Measurements from ENCODE around the gene MRPL41. TPM values are rescaled to one million over a fixed set of nuclear protein-coding genes. Genes with fewer than 3 reads are reported as not detected.

Gene MRPL41
- total RNA-seq, 1 experiment from 2014 or later, result 66.6 TPM

DNA sequence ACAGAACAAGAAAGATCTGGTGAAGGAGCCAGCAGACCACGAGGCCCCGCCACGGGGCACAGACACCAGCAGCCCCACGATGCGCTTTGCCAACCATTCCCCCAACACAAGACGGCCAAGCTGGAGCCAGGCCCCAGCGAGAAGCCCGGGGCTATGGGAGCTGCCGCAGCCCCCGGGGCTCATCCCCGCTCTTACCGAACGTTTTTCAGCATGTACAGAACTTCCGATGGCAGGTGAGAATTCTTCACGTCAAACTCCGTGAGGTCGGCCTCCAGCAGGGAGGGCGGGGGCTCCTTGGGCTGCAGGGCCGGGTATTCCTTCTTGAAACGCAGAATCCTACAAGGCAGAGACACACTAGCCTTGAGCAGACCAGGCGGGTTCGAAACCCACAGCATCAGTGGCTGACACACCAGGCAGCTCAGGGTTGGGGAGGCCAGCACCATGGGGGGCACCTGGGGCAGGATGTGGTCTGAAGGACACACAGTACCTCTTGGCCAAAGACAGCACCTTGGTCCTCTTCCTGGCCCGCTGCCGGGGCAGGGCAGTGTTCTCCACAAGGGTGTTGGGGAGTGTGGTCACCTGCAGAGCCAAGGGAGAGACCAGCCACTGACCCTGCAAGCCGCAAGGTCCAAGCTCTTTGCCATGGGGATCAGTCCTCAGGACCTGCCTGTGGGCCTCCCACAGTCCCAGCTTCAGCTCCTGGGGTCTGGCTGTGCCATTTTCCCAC, 8.3 kb upstream of the MRPL41 start:
- POLR2A ChIA-PET (ENCODE audit: low non-redundant PET), result no interaction called here
- Histone ChIP-seq H3K27me3 (replicated peaks; ENCODE audit: insufficient read depth, low read depth, low read length, poor library complexity) (no peaks in the 10 kb centered on the region), H3K27ac (ENCODE audit: low read depth, low read length, poor library complexity, severe bottlenecking) (no peak overlapping the region), H3K36me3 (ENCODE audit: insufficient read depth, low read length, poor library complexity, severe bottlenecking) (no peaks in the 10 kb centered on the region), H3K4me3 (ENCODE audit: low read depth, low read length, poor library complexity, severe bottlenecking) (no peak overlapping the region), H3K9me3 (ENCODE audit: low read depth, low read length, poor library complexity, severe bottlenecking) (no peaks in the 10 kb centered on the region), H3K4me1 (ENCODE audit: insufficient read depth, low read length, poor library complexity, severe bottlenecking) (peaks cover 5% of the 10 kb centered on the region)
- TF ChIP-seq EZH2 (IDR thresholded peaks at IDR 0.05; ENCODE audit: borderline replicate concordance, low read depth, low read length, poor library complexity, severe bottlenecking), result no peak
- TF ChIP-seq, protein P1, sequence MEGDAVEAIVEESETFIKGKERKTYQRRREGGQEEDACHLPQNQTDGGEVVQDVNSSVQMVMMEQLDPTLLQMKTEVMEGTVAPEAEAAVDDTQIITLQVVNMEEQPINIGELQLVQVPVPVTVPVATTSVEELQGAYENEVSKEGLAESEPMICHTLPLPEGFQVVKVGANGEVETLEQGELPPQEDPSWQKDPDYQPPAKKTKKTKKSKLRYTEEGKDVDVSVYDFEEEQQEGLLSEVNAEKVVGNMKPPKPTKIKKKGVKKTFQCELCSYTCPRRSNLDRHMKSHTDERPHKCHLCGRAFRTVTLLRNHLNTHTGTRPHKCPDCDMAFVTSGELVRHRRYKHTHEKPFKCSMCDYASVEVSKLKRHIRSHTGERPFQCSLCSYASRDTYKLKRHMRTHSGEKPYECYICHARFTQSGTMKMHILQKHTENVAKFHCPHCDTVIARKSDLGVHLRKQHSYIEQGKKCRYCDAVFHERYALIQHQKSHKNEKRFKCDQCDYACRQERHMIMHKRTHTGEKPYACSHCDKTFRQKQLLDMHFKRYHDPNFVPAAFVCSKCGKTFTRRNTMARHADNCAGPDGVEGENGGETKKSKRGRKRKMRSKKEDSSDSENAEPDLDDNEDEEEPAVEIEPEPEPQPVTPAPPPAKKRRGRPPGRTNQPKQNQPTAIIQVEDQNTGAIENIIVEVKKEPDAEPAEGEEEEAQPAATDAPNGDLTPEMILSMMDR (conservative IDR thresholded peaks at IDR 0.05; ENCODE audit: low read depth, low read length), result no peak
- BruUV-seq (replicated peaks), result no TSS peak
- DNase-seq (ENCODE audit: low spot score), result no peak
- CTCF ChIA-PET, result no interaction called here
- intact Hi-C loops (cut with micrococcal nuclease; ENCODE audit: unreplicated experiment), result no loop called here

DNA sequence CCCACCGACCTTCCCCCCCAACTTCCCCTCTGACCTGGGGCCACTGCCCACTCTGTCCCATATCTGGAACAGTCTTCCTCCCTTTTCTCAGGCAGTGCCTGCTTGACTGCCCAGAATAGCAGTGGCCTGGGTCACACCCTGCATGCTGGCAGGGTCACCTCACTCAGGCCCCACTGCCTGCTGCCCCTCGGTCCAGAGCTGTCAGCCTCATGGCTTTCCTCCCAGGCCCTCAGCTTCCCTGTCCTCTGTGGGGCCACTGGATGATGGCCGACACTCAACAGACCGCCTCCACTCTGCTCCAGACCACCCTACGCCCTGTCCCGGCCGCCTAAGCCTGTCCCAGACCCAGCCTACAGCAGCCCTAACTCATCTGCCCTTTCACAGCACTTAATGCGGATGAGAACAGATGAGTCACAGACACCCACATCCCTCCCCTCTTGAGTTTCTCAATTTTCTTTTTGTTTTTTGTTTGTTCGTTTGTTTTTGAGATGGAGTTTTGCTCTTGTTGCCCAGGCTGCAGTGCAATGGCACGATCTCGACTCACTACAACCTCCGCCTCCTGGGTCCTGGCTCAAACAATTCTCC, 7.4 kb upstream of the MRPL41 start:
- Histone ChIP-seq H3K9me3 (ENCODE audit: low read depth, low read length, poor library complexity, severe bottlenecking) (no peaks in the 10 kb centered on the region), H3K27me3 (replicated peaks; ENCODE audit: insufficient read depth, low read depth, low read length, poor library complexity) (no peaks in the 10 kb centered on the region), H3K4me3 (ENCODE audit: low read depth, low read length, poor library complexity, severe bottlenecking) (no peak overlapping the region), H3K4me1 (ENCODE audit: insufficient read depth, low read length, poor library complexity, severe bottlenecking) (peaks cover 5% of the 10 kb centered on the region), H3K27ac (ENCODE audit: low read depth, low read length, poor library complexity, severe bottlenecking) (no peak overlapping the region), H3K36me3 (ENCODE audit: insufficient read depth, low read length, poor library complexity, severe bottlenecking) (no peaks in the 10 kb centered on the region)
- BruUV-seq (replicated peaks), result no TSS peak
- ChIA-PET POLR2A (ENCODE audit: low non-redundant PET) (no interaction called here), CTCF (no interaction called here)
- TF ChIP-seq, protein P1 (conservative IDR thresholded peaks at IDR 0.05; ENCODE audit: low read depth, low read length), result no peak
- TF ChIP-seq EZH2 (IDR thresholded peaks at IDR 0.05; ENCODE audit: borderline replicate concordance, low read depth, low read length, poor library complexity, severe bottlenecking), result no peak
- no peak for DNase-seq (ENCODE audit: low spot score)
- intact Hi-C loops (cut with micrococcal nuclease; ENCODE audit: unreplicated experiment), result no loop called here

DNA sequence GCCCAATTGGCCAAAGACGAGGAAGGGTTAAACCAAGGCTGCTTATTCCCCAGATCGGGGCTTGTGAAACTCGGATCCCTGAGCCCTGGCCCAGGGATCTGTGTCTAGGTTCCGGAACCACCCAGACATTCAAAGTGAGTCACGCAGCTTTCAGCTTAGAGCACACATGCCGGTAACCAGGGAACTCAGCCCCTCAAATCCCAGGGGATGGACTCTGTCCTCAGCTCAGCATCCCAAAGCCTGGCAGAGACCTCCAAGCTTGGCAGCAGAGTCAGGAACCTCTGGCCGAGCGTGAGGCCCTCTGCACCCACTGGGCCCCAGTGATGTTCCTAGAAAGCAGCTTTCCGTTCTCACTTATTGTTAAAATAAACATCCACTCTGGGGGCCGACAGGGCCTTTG, 6.6 kb upstream of the MRPL41 start:
- TF ChIP-seq, protein P1 (conservative IDR thresholded peaks at IDR 0.05; ENCODE audit: low read depth, low read length), result no peak
- TF ChIP-seq EZH2 (IDR thresholded peaks at IDR 0.05; ENCODE audit: borderline replicate concordance, low read depth, low read length, poor library complexity, severe bottlenecking), result no peak
- no peak overlapping the region for H3K4me3 ChIP-seq (ENCODE audit: low read depth, low read length, poor library complexity, severe bottlenecking)
- POLR2A ChIA-PET (ENCODE audit: low non-redundant PET), result no interaction called here
- intact Hi-C loops (cut with micrococcal nuclease; ENCODE audit: unreplicated experiment), result no loop called here
- no peaks in the 10 kb centered on the region for H3K27me3 ChIP-seq (replicated peaks; ENCODE audit: insufficient read depth, low read depth, low read length, poor library complexity)
- no peak for DNase-seq (ENCODE audit: low spot score)
- H3K27ac ChIP-seq (ENCODE audit: low read depth, low read length, poor library complexity, severe bottlenecking), result no peak overlapping the region
- H3K9me3 ChIP-seq (ENCODE audit: low read depth, low read length, poor library complexity, severe bottlenecking), result no peaks in the 10 kb centered on the region
- peaks cover 2% of the 10 kb centered on the region for H3K4me1 ChIP-seq (ENCODE audit: insufficient read depth, low read length, poor library complexity, severe bottlenecking)
- H3K36me3 ChIP-seq (ENCODE audit: insufficient read depth, low read length, poor library complexity, severe bottlenecking), result no peaks in the 10 kb centered on the region
- CTCF ChIA-PET, result interaction anchor here (0.6 kb wide), 1 partner anchor 349 kb away, joined by 3 read pairs; no protein-coding TSS in a partner anchor
- BruUV-seq (replicated peaks), result no TSS peak

Data from A673 (cell line).